Measurements from ENCODE around the gene PACRG.

DNA sequence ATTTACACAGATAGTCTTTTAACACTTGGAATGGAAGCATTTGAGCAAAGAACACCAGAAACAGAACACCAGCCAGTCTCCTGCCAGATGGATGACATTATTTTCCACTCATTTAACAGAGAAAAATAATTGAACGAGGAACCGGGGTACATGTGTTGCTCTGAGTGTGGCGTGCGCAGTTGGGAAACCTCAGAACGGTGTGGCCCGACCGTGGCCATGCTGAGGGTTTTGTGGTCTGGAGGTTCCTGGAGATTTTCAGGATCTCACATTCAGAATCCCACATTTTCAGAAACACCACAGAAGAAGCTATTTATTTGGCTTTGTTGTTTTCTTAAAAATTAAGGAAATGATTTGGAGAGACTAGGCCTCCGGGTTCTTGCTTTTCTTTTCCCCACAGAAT is 559.9 kb downstream of the PACRG start:
- no peak for TF ChIP-seq EZH2 (IDR thresholded peaks at IDR 0.05; ENCODE audit: borderline replicate concordance, low read length)
- TF ChIP-seq, protein P1, sequence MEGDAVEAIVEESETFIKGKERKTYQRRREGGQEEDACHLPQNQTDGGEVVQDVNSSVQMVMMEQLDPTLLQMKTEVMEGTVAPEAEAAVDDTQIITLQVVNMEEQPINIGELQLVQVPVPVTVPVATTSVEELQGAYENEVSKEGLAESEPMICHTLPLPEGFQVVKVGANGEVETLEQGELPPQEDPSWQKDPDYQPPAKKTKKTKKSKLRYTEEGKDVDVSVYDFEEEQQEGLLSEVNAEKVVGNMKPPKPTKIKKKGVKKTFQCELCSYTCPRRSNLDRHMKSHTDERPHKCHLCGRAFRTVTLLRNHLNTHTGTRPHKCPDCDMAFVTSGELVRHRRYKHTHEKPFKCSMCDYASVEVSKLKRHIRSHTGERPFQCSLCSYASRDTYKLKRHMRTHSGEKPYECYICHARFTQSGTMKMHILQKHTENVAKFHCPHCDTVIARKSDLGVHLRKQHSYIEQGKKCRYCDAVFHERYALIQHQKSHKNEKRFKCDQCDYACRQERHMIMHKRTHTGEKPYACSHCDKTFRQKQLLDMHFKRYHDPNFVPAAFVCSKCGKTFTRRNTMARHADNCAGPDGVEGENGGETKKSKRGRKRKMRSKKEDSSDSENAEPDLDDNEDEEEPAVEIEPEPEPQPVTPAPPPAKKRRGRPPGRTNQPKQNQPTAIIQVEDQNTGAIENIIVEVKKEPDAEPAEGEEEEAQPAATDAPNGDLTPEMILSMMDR (conservative IDR thresholded peaks at IDR 0.05 in 1 of 2, IDR thresholded peaks at IDR 0.05 in 1 of 2; ENCODE audit: extremely low read depth in 1 of 2, insufficient read depth in 1 of 2, low read depth in 1 of 2, low read length in 2 of 2): no peak
